HEK293 (cell line): ENCODE results near the gene DMGDH.

ENCODE experiments used
- HOXA7 ChIP-seq: sonication (generic); formaldehyde crosslinking; IDR thresholded peaks from 2 replicates; pipeline ENCODE4 v1.8.1; 2022; ENCODE audit warnings: missing genetic modification reagents, borderline replicate concordance
- KLF16 ChIP-seq: fragments of 450-650 bp; formaldehyde crosslinking; IDR thresholded peaks from 2 replicates; pipeline ENCODE4 v1.5.1; 2017; ENCODE audit warnings: missing biosample characterization, missing genetic modification characterization
- MYNN ChIP-seq: fragments of 450-650 bp; formaldehyde crosslinking; IDR thresholded peaks from 2 replicates; pipeline ENCODE4 v1.5.1; 2016; ENCODE audit warnings: missing biosample characterization, missing genetic modification characterization, borderline replicate concordance
- PRDM1 ChIP-seq: fragments of 450-650 bp; formaldehyde crosslinking; IDR thresholded peaks from 2 replicates; pipeline ENCODE4; 2016; ENCODE audit warnings: missing biosample characterization, missing genetic modification characterization
- PRDM6 ChIP-seq: fragments of 450-650 bp; formaldehyde crosslinking; IDR thresholded peaks from 2 replicates; pipeline ENCODE4 v1.5.1; 2017; ENCODE audit warnings: missing biosample characterization, missing genetic modification characterization
- RBAK ChIP-seq: fragments of 450-650 bp; formaldehyde crosslinking; IDR thresholded peaks from 2 replicates; pipeline ENCODE4 v1.5.1; 2016; ENCODE audit warnings: missing biosample characterization, missing genetic modification characterization
- SCRT2 ChIP-seq: fragments of 450-650 bp; formaldehyde crosslinking; IDR thresholded peaks from 2 replicates; pipeline ENCODE4 v1.5.1; 2016; ENCODE audit warnings: missing biosample characterization, missing genetic modification characterization
- ZBTB1 ChIP-seq: fragments of 450-650 bp; formaldehyde crosslinking; IDR thresholded peaks from 2 replicates; pipeline ENCODE4 v1.5.1; 2016; ENCODE audit warnings: missing biosample characterization, missing genetic modification characterization
- ZBTB6 ChIP-seq: fragments of 450-650 bp; formaldehyde crosslinking; IDR thresholded peaks from 2 replicates; pipeline ENCODE4 v1.5.1; 2017; ENCODE audit warnings: missing biosample characterization, missing genetic modification characterization
- ZBTB8A ChIP-seq: fragments of 450-650 bp; formaldehyde crosslinking; IDR thresholded peaks from 2 replicates; pipeline ENCODE4 v1.5.1; 2016; ENCODE audit warnings: missing biosample characterization, missing genetic modification characterization
- ZEB2 ChIP-seq: fragments of 450-650 bp; formaldehyde crosslinking; IDR thresholded peaks from 2 replicates; pipeline ENCODE4 v1.5.1; 2016; ENCODE audit warnings: missing biosample characterization, missing genetic modification characterization
- ZFP41 ChIP-seq: fragments of 450-650 bp; formaldehyde crosslinking; IDR thresholded peaks from 2 replicates; pipeline ENCODE4 v1.5.1; 2016; ENCODE audit warnings: missing biosample characterization, missing genetic modification characterization, borderline replicate concordance
- ZNF132 ChIP-seq: fragments of 450-650 bp; formaldehyde crosslinking; IDR thresholded peaks from 2 replicates; pipeline ENCODE4 v1.5.1; 2017; ENCODE audit warnings: missing biosample characterization, missing genetic modification characterization, borderline replicate concordance
- ZNF157 ChIP-seq: fragments of 450-650 bp; formaldehyde crosslinking; IDR thresholded peaks from 2 replicates; pipeline ENCODE4 v1.5.1; 2016; ENCODE audit warnings: missing biosample characterization, missing genetic modification characterization
- ZNF184 ChIP-seq: fragments of 450-650 bp; IDR thresholded peaks from 2 replicates; pipeline ENCODE4 v1.5.1; 2018; ENCODE audit warnings: missing biosample characterization, mild to moderate bottlenecking, missing genetic modification characterization
- ZNF248 ChIP-seq: fragments of 450-650 bp; formaldehyde crosslinking; IDR thresholded peaks from 2 replicates; pipeline ENCODE4 v1.5.1; 2017; ENCODE audit warnings: missing biosample characterization, missing genetic modification characterization
- ZNF311 ChIP-seq: fragments of 450-650 bp; formaldehyde crosslinking; IDR thresholded peaks from 2 replicates; pipeline ENCODE4 v1.5.1; 2017; ENCODE audit warnings: missing biosample characterization, missing genetic modification characterization, borderline replicate concordance
- ZNF433 ChIP-seq: fragments of 450-650 bp; formaldehyde crosslinking; IDR thresholded peaks from 2 replicates; pipeline ENCODE4 v1.5.1; 2016; ENCODE audit warnings: missing biosample characterization, missing genetic modification characterization, low read depth
- ZNF449 ChIP-seq: fragments of 450-650 bp; formaldehyde crosslinking; IDR thresholded peaks from 2 replicates; pipeline ENCODE4 v1.5.1; 2017; ENCODE audit warnings: missing biosample characterization, mild to moderate bottlenecking, missing genetic modification characterization, moderate library complexity
- ZNF48 ChIP-seq: fragments of 450-650 bp; formaldehyde crosslinking; IDR thresholded peaks from 2 replicates; pipeline ENCODE4 v1.5.1; 2016; ENCODE audit warnings: missing biosample characterization, missing genetic modification characterization
- ZNF518A ChIP-seq: fragments of 450-650 bp; formaldehyde crosslinking; conservative IDR thresholded peaks from 2 replicates; pipeline ENCODE4 v1.5.1; 2016; ENCODE audit warnings: low read depth, missing biosample characterization, missing genetic modification characterization
- ZNF529 ChIP-seq: fragments of 450-650 bp; formaldehyde crosslinking; IDR thresholded peaks from 2 replicates; pipeline ENCODE4 v1.5.1; 2017; ENCODE audit warnings: missing genetic modification characterization, missing biosample characterization; ENCODE audit not compliant: insufficient replicate concordance
- ZNF626 ChIP-seq: fragments of 450-650 bp; sonication (Bioruptor Pico); formaldehyde crosslinking; IDR thresholded peaks from 2 replicates; pipeline ENCODE4 v1.5.1; 2018; ENCODE audit warnings: missing biosample characterization, missing genetic modification characterization, inconsistent platforms
- ZNF645 ChIP-seq: fragments of 450-650 bp; formaldehyde crosslinking; IDR thresholded peaks from 2 replicates; pipeline ENCODE4; 2016; ENCODE audit warnings: missing biosample characterization, missing genetic modification characterization
- ZNF692 ChIP-seq: fragments of 450-650 bp; formaldehyde crosslinking; IDR thresholded peaks from 2 replicates; pipeline ENCODE4 v1.5.1; 2016; ENCODE audit warnings: missing biosample characterization, missing genetic modification characterization
- ZNF785 ChIP-seq: fragments of 450-650 bp; formaldehyde crosslinking; IDR thresholded peaks from 2 replicates; pipeline ENCODE4 v1.5.1; 2016; ENCODE audit warnings: missing biosample characterization, missing genetic modification characterization

The DMGDH gene

GRCh38 chr5:78984439-78985115, 84.9 kb downstream of the DMGDH start (continued):
- no peak for TF ChIP-seq ZNF626 (tag by site-specific recombination)
- peak; percentile 94 for TF ChIP-seq ZNF449 (tag by site-specific recombination)
- peak; percentile 52; the same call in 1 of the 2 replicates for TF ChIP-seq SCRT2 (tag by site-specific recombination)
- TF ChIP-seq ZFP41, result no peak
- TF ChIP-seq ZNF785, result peak; percentile 39; the same call in 1 of the 2 replicates
- TF ChIP-seq ZBTB6 (tag by site-specific recombination), result peak; percentile 9
- TF ChIP-seq ZNF184 (tag by site-specific recombination), result no peak
- peak; percentile 96 for TF ChIP-seq ZBTB8A (tag by site-specific recombination)
- TF ChIP-seq RBAK, result no peak
- TF ChIP-seq HOXA7 (CRISPR knock-in tag), result no peak
- TF ChIP-seq ZBTB1 (tag by site-specific recombination), result no peak
- 0 out of 2 replicates have a peak, but pooled peaks have one; percentile 13 for TF ChIP-seq ZNF518A (tag by site-specific recombination)
- no peak for TF ChIP-seq ZNF48 (tag by site-specific recombination)
- no peak for TF ChIP-seq KLF16 (tag by site-specific recombination)
- TF ChIP-seq ZNF311 (tag by site-specific recombination), result no peak
- TF ChIP-seq ZEB2 (tag by site-specific recombination), result peak; percentile 53
- TF ChIP-seq PRDM1, result 0 out of 2 replicates have a peak, but pooled peaks have one; percentile 2
- no peak for TF ChIP-seq PRDM6
- TF ChIP-seq ZNF433, result no peak
- no peak for TF ChIP-seq ZNF529
- no peak for TF ChIP-seq ZNF132 (tag by site-specific recombination)
- no peak for TF ChIP-seq MYNN (tag by site-specific recombination)
- TF ChIP-seq ZNF692 (tag by site-specific recombination), result no peak
- no peak for TF ChIP-seq ZNF157
- no peak for TF ChIP-seq ZNF645 (tag by site-specific recombination)
- no peak for TF ChIP-seq ZNF248 (tag by site-specific recombination)
